ENCODE measurements around the gene QPCT.

The QPCT gene

DNA sequence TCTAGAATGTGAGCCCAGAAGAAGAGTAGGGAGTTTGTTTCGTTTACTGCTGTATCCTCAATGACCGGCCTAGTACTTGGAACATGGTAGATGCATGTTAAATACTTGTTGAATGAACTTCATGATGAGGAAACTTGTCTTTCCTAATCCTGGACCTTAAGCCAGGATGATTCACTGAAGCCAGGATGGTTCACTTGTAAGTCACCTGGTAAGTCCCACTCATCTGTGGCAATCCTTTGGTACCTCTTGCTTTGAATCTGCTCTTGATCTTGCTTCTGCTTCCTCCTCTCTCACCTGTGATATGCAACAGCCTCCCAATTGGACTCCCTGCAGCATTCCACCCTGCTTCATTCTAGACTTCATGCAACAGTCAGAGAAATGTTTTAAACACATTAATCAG is 43.6 kb downstream of the QPCT start:
- Histone ChIP-seq H3K9me3 (ENCODE audit: control insufficient read depth, low read length) (no peaks in the 10 kb centered on the region), H3K36me3 (ENCODE audit: control insufficient read depth, insufficient read depth, low read length) (no peaks in the 10 kb centered on the region), H3K27ac (ENCODE audit: insufficient read depth, low read length, poor library complexity, severe bottlenecking) (no peak overlapping the region)

DNA sequence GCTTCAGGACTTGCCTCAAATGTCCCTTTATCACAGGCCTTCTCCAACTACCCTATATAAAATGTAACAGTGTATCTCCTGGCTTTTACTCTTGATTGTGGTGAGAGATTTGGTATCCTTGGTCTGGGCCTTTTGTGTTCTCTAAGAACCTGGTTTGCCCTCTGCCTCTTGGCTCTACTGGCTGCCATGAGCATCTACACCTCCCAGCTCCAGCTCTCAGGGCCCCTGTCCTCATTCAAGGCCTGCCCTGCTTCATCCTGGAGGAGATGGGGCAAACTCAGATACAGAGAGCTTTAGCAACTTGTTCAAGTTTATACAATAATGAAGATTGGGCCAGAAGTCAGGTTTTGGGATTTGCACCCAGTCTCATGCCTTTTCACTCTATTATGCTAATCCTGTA is 45.0 kb downstream of the QPCT start:
- Histone ChIP-seq H3K27ac (ENCODE audit: insufficient read depth, low read length, poor library complexity, severe bottlenecking) (peak overlapping the region; percentile 60), H3K27me3 (replicated peaks; ENCODE audit: control insufficient read depth, insufficient read depth, low read length, poor library complexity, severe bottlenecking) (no peaks in the 10 kb centered on the region), H3K4me1 (ENCODE audit: control insufficient read depth, insufficient read depth, low read length, poor library complexity, severe bottlenecking) (peaks cover 24% of the 10 kb centered on the region), H3K9me3 (ENCODE audit: control insufficient read depth, low read length) (no peaks in the 10 kb centered on the region), H3K36me3 (ENCODE audit: control insufficient read depth, insufficient read depth, low read length) (no peaks in the 10 kb centered on the region), H3K4me3 (ENCODE audit: insufficient read depth, low read depth, low read length, poor library complexity, severe bottlenecking) (no peak overlapping the region)
- DNase-seq, result no peak

More for the DNA sequence above, 43.6 kb downstream of the QPCT start:
- no peak for DNase-seq
- no peaks in the 10 kb centered on the region for H3K27me3 ChIP-seq (replicated peaks; ENCODE audit: control insufficient read depth, insufficient read depth, low read length, poor library complexity, severe bottlenecking)
- no peak overlapping the region for H3K4me3 ChIP-seq (ENCODE audit: insufficient read depth, low read depth, low read length, poor library complexity, severe bottlenecking)
- H3K4me1 ChIP-seq (ENCODE audit: control insufficient read depth, insufficient read depth, low read length, poor library complexity, severe bottlenecking), result peaks cover 24% of the 10 kb centered on the region

- Histone ChIP-seq H3K36me3 (ENCODE audit: control insufficient read depth, insufficient read depth, low read length) (no peaks in the 10 kb centered on the region), H3K4me1 (ENCODE audit: control insufficient read depth, insufficient read depth, low read length, poor library complexity, severe bottlenecking) (peaks cover 24% of the 10 kb centered on the region), H3K27me3 (replicated peaks; ENCODE audit: control insufficient read depth, insufficient read depth, low read length, poor library complexity, severe bottlenecking) (no peaks in the 10 kb centered on the region), H3K4me3 (ENCODE audit: insufficient read depth, low read depth, low read length, poor library complexity, severe bottlenecking) (no peak overlapping the region), H3K9me3 (ENCODE audit: control insufficient read depth, low read length) (no peaks in the 10 kb centered on the region), H3K27ac (ENCODE audit: insufficient read depth, low read length, poor library complexity, severe bottlenecking) (peak overlapping the region; percentile 60)
- DNase-seq, result peak; percentile 44 to 59 (median 50)
These were observed 45.7 kb downstream of the QPCT start for GRCh38 chr2:37389989-37390765.

GRCh38 chr2:37390777-37391176 is 46.3 kb downstream of the QPCT start:
- no peak for DNase-seq
- no peaks in the 10 kb centered on the region for H3K27me3 ChIP-seq (replicated peaks; ENCODE audit: control insufficient read depth, insufficient read depth, low read length, poor library complexity, severe bottlenecking)
- peak overlapping the region; percentile 60 for H3K27ac ChIP-seq (ENCODE audit: insufficient read depth, low read length, poor library complexity, severe bottlenecking)
- no peaks in the 10 kb centered on the region for H3K9me3 ChIP-seq (ENCODE audit: control insufficient read depth, low read length)
- H3K4me3 ChIP-seq (ENCODE audit: insufficient read depth, low read depth, low read length, poor library complexity, severe bottlenecking), result no peak overlapping the region
- peaks cover 24% of the 10 kb centered on the region for H3K4me1 ChIP-seq (ENCODE audit: control insufficient read depth, insufficient read depth, low read length, poor library complexity, severe bottlenecking)
- H3K36me3 ChIP-seq (ENCODE audit: control insufficient read depth, insufficient read depth, low read length), result no peaks in the 10 kb centered on the region

DNA sequence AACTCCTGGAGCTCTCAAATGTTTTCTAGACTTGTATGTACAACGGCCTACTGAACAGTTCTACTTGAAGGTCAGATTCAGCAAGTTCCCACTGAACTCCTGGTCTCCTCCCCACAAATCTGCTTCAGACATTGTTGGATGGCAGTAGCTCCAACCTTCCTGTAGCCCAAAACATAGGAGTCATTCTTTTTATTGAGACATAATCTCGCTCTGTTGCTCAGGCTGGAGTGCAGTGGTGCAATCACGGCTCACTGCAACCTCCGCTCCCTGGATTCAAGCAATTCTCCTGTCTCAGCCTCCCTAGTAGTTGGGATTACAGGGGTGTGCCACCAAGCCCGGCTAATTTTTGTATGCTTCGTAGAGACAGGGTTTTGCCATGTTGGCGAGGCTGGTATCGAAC is 47.3 kb downstream of the QPCT start:
- Histone ChIP-seq H3K4me3 (ENCODE audit: insufficient read depth, low read depth, low read length, poor library complexity, severe bottlenecking) (no peak overlapping the region), H3K36me3 (ENCODE audit: control insufficient read depth, insufficient read depth, low read length) (no peaks in the 10 kb centered on the region), H3K27ac (ENCODE audit: insufficient read depth, low read length, poor library complexity, severe bottlenecking) (no peak overlapping the region), H3K4me1 (ENCODE audit: control insufficient read depth, insufficient read depth, low read length, poor library complexity, severe bottlenecking) (peaks cover 24% of the 10 kb centered on the region), H3K9me3 (ENCODE audit: control insufficient read depth, low read length) (no peaks in the 10 kb centered on the region), H3K27me3 (replicated peaks; ENCODE audit: control insufficient read depth, insufficient read depth, low read length, poor library complexity, severe bottlenecking) (no peaks in the 10 kb centered on the region)
- no peak for DNase-seq

GRCh38 chr2:37392428-37392827 is 48.0 kb downstream of the QPCT start:
- no peak for DNase-seq
- no peak overlapping the region for H3K27ac ChIP-seq (ENCODE audit: insufficient read depth, low read length, poor library complexity, severe bottlenecking)
- no peaks in the 10 kb centered on the region for H3K27me3 ChIP-seq (replicated peaks; ENCODE audit: control insufficient read depth, insufficient read depth, low read length, poor library complexity, severe bottlenecking)
- no peaks in the 10 kb centered on the region for H3K9me3 ChIP-seq (ENCODE audit: control insufficient read depth, low read length)
- H3K4me3 ChIP-seq (ENCODE audit: insufficient read depth, low read depth, low read length, poor library complexity, severe bottlenecking), result no peak overlapping the region
- peaks cover 24% of the 10 kb centered on the region for H3K4me1 ChIP-seq (ENCODE audit: control insufficient read depth, insufficient read depth, low read length, poor library complexity, severe bottlenecking)
- no peaks in the 10 kb centered on the region for H3K36me3 ChIP-seq (ENCODE audit: control insufficient read depth, insufficient read depth, low read length)

GRCh38 chr2:37394263-37394662 is 49.8 kb downstream of the QPCT start:
- peaks cover 20% of the 10 kb centered on the region for H3K4me1 ChIP-seq (ENCODE audit: control insufficient read depth, insufficient read depth, low read length, poor library complexity, severe bottlenecking)
- DNase-seq, result no peak
- H3K27ac ChIP-seq (ENCODE audit: insufficient read depth, low read length, poor library complexity, severe bottlenecking), result no peak overlapping the region
- no peaks in the 10 kb centered on the region for H3K36me3 ChIP-seq (ENCODE audit: control insufficient read depth, insufficient read depth, low read length)
- no peaks in the 10 kb centered on the region for H3K9me3 ChIP-seq (ENCODE audit: control insufficient read depth, low read length)
- no peak overlapping the region for H3K4me3 ChIP-seq (ENCODE audit: insufficient read depth, low read depth, low read length, poor library complexity, severe bottlenecking)
- H3K27me3 ChIP-seq (replicated peaks; ENCODE audit: control insufficient read depth, insufficient read depth, low read length, poor library complexity, severe bottlenecking), result no peaks in the 10 kb centered on the region

GRCh38 chr2:37394796-37395555 is 50.5 kb downstream of the QPCT start:
- no peak overlapping the region for H3K4me3 ChIP-seq (ENCODE audit: insufficient read depth, low read depth, low read length, poor library complexity, severe bottlenecking)
- peaks cover 13% of the 10 kb centered on the region for H3K4me1 ChIP-seq (ENCODE audit: control insufficient read depth, insufficient read depth, low read length, poor library complexity, severe bottlenecking)
- no peaks in the 10 kb centered on the region for H3K27me3 ChIP-seq (replicated peaks; ENCODE audit: control insufficient read depth, insufficient read depth, low read length, poor library complexity, severe bottlenecking)
- no peak for DNase-seq
- H3K27ac ChIP-seq (ENCODE audit: insufficient read depth, low read length, poor library complexity, severe bottlenecking), result no peak overlapping the region
- no peaks in the 10 kb centered on the region for H3K36me3 ChIP-seq (ENCODE audit: control insufficient read depth, insufficient read depth, low read length)
- H3K9me3 ChIP-seq (ENCODE audit: control insufficient read depth, low read length), result no peaks in the 10 kb centered on the region

DNA sequence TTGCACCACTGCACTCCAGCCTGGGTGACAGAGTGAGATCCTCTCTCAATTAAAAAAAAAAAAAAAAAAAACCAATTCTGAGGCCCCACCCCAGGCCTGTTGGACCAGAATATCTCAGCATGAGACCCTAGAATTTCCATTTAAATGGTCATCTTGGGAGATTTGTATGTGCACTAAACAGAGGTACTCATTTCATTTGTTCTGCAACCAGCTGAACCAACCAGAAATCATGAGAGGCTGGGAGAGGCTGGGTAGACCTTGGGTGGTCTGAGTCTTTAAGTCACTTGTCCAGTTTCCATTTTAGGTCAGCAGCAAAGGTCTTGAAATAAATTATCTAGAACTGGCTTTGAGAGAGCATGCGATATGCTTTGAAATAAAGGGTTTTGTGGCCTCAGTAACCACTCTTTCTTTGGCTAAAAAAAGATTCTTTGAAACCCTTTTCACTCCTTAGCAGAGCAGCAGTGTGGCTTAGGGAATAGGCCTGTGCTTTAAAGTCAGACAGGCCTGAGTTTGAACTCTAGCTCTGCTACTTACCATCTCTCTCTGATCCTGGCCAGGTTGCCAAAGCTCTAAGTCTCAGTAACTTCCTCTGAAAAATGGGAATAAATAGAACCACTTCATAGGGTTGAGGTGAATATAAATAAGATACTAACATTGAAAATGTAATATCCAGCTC is 52.6 kb downstream of the QPCT start:
- H3K27me3 ChIP-seq (replicated peaks; ENCODE audit: control insufficient read depth, insufficient read depth, low read length, poor library complexity, severe bottlenecking), result no peaks in the 10 kb centered on the region
- H3K27ac ChIP-seq (ENCODE audit: insufficient read depth, low read length, poor library complexity, severe bottlenecking), result no peak overlapping the region

DNA sequence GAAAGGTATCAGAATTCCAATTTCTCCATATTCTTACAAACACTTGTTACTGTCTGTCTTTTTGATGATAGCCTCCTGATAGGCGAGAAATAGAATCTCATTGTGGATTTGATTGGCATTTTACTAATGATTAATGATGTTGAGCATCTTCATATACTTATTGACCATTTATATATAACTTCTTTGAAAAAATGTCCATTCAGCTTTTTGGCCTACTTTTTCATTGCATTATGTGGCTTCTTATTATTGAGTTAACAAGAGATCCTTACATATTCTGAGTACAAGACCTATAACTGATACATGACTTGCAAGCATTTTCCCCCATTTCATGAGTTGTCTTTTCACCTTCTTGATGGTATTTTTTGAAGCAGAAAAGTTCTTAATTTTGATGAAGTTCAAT is 54.6 kb downstream of the QPCT start:
- Histone ChIP-seq H3K9me3 (ENCODE audit: control insufficient read depth, low read length) (no peaks in the 10 kb centered on the region), H3K4me3 (ENCODE audit: insufficient read depth, low read depth, low read length, poor library complexity, severe bottlenecking) (no peak overlapping the region), H3K27me3 (replicated peaks; ENCODE audit: control insufficient read depth, insufficient read depth, low read length, poor library complexity, severe bottlenecking) (no peaks in the 10 kb centered on the region), H3K36me3 (ENCODE audit: control insufficient read depth, insufficient read depth, low read length) (no peaks in the 10 kb centered on the region), H3K27ac (ENCODE audit: insufficient read depth, low read length, poor library complexity, severe bottlenecking) (no peak overlapping the region), H3K4me1 (ENCODE audit: control insufficient read depth, insufficient read depth, low read length, poor library complexity, severe bottlenecking) (no peaks in the 10 kb centered on the region)
- DNase-seq, result no peak

More for the DNA sequence above, 52.6 kb downstream of the QPCT start:
- no peaks in the 10 kb centered on the region for H3K36me3 ChIP-seq (ENCODE audit: control insufficient read depth, insufficient read depth, low read length)
- no peak overlapping the region for H3K4me3 ChIP-seq (ENCODE audit: insufficient read depth, low read depth, low read length, poor library complexity, severe bottlenecking)
- no peak for DNase-seq
- no peaks in the 10 kb centered on the region for H3K9me3 ChIP-seq (ENCODE audit: control insufficient read depth, low read length)
- no peaks in the 10 kb centered on the region for H3K4me1 ChIP-seq (ENCODE audit: control insufficient read depth, insufficient read depth, low read length, poor library complexity, severe bottlenecking)
